ENCODE measurements around the gene SUPT6H.

DNA sequence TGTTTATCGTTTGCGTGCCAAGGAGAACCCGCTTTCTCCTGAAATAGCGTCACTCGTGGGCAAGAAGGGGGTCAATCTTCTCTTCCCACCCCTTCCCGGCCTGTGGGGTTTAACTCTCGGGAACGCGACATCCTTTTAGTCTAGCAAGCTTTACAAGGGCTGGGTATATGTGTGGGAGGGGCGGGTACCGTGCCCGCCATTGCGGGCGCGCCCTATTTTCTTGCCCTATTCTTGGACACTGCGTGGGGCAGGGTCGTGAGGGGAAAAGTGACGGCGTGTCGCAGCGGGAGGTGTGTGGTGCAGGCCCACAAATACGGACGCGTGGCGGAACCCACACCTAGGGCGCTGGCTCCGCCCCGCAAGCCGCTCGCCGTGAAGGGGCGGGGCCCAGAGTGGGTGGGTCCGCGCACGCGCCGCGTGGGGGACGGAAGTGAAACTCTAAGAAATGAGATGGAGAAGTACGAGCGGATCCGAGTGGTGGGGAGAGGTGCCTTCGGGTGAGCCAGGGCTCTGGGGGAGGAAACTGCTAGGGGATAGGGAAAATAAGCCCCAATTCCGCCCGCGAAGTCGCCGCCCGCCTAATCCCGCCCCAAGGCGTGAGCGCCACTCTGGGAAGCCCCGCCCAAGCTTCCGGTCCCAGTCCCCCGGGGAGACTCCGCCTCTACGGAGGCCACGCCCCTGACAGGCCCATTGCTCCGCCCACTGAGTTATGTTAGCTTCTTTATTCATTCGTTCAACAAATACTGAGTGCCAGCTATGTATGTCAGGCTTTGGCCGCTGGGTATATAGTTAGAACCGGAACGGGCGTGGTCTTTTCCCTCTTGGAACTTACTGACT lies 66.6 kb downstream of the SUPT6H start, which contains the start of gene NEK8:
- TF ChIP-seq, protein P1, sequence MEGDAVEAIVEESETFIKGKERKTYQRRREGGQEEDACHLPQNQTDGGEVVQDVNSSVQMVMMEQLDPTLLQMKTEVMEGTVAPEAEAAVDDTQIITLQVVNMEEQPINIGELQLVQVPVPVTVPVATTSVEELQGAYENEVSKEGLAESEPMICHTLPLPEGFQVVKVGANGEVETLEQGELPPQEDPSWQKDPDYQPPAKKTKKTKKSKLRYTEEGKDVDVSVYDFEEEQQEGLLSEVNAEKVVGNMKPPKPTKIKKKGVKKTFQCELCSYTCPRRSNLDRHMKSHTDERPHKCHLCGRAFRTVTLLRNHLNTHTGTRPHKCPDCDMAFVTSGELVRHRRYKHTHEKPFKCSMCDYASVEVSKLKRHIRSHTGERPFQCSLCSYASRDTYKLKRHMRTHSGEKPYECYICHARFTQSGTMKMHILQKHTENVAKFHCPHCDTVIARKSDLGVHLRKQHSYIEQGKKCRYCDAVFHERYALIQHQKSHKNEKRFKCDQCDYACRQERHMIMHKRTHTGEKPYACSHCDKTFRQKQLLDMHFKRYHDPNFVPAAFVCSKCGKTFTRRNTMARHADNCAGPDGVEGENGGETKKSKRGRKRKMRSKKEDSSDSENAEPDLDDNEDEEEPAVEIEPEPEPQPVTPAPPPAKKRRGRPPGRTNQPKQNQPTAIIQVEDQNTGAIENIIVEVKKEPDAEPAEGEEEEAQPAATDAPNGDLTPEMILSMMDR (conservative IDR thresholded peaks at IDR 0.05 in 1 of 2, IDR thresholded peaks at IDR 0.05 in 1 of 2; ENCODE audit: extremely low read depth in 1 of 2, insufficient read depth in 1 of 2, low read depth in 1 of 2, low read length in 2 of 2), result no peak
- TF ChIP-seq EZH2 (IDR thresholded peaks at IDR 0.05; ENCODE audit: borderline replicate concordance, low read length), result no peak
